ENCODE data around the gene PGAM4.

- TF ChIP-seq ELF1 (IDR thresholded peaks at IDR 0.05): no peak
- TF ChIP-seq CTCF (IDR thresholded peaks at IDR 0.05): no peak
- no peak for TF ChIP-seq REST (IDR thresholded peaks at IDR 0.05; ENCODE audit: low read depth, low read length)
These were observed at the start of gene PGAM4 for GRCh38 chrX:77969538-77969937.
